DOHH2 (cell line): ENCODE results near the gene PGAP3.

Source experiments
- H3F3A ChIP-seq: fragments of 200-600 bp; sonication (generic), shearing (Covaris generic); 2 replicates; pipeline ENCODE4 v1.6.0; 2016; ENCODE audit warnings: antibody characterized with exemption, mild to moderate bottlenecking; ENCODE audit not compliant: control insufficient read depth, insufficient read depth
- H3K27ac ChIP-seq: fragments of 200-600 bp; sonication (generic); 2 replicates; pipeline ENCODE4 v1.5.1; 2014; ENCODE audit warnings: low read depth, mild to moderate bottlenecking, low read length, moderate library complexity
- H3K27me3 ChIP-seq: fragments of 200-600 bp; sonication (generic); 2 replicates; pipeline ENCODE4 v1.6.1; 2014; ENCODE audit warnings: mild to moderate bottlenecking, low read length, mixed read lengths; ENCODE audit not compliant: control insufficient read depth
- H3K36me3 ChIP-seq: fragments of 200-600 bp; sonication (generic); 2 replicates; pipeline ENCODE4 v1.6.1; 2014; ENCODE audit warnings: mild to moderate bottlenecking, low read length, moderate library complexity, mixed read lengths; ENCODE audit not compliant: control insufficient read depth
- H3K4me1 ChIP-seq: fragments of 200-600 bp; sonication (generic); 2 replicates; pipeline ENCODE4 v1.6.1; 2014; ENCODE audit warnings: mild to moderate bottlenecking, low read length, mixed read lengths; ENCODE audit not compliant: control insufficient read depth
- H3K4me2 ChIP-seq: fragments of 200-600 bp; sonication (generic); 2 replicates; pipeline ENCODE4 v1.6.0; 2014; ENCODE audit warnings: mild to moderate bottlenecking, low read length, moderate library complexity
- H3K4me3 ChIP-seq: fragments of 200-600 bp; sonication (generic); 2 replicates; pipeline ENCODE4 v1.5.1; 2014; ENCODE audit warnings: mild to moderate bottlenecking, low read length, mixed read lengths
- H3K79me2 ChIP-seq: fragments of 200-600 bp; sonication (generic); 2 replicates; pipeline ENCODE4 v1.6.1; 2014; ENCODE audit warnings: mild to moderate bottlenecking, low read length, mixed read lengths; ENCODE audit not compliant: control insufficient read depth
- H3K9me2 ChIP-seq: fragments of 200-600 bp; sonication (generic); replicated peaks from 2 replicates; pipeline ENCODE4 v1.6.1; 2014; ENCODE audit warnings: mild to moderate bottlenecking, low read length, mixed read lengths; ENCODE audit not compliant: control insufficient read depth
- H3K9me3 ChIP-seq: fragments of 200-600 bp; sonication (generic); 2 replicates; pipeline ENCODE4 v1.6.1; 2014; ENCODE audit warnings: antibody characterized with exemption, low read length, mixed read lengths; ENCODE audit not compliant: control insufficient read depth, insufficient read depth
- H4K20me1 ChIP-seq: fragments of 200-600 bp; sonication (generic); 2 replicates; pipeline ENCODE4 v1.6.0; 2014; ENCODE audit warnings: low read depth, mild to moderate bottlenecking, antibody characterized with exemption, low read length, moderate library complexity; ENCODE audit not compliant: control insufficient read depth, insufficient read depth
- CTCF ChIP-seq: fragments of 200-600 bp; sonication (generic); IDR thresholded peaks from one replicate; pipeline ENCODE4 v1.5.1; 2014; ENCODE audit warnings: antibody characterized with exemption, mild to moderate bottlenecking, low read depth, low read length; ENCODE audit not compliant: poor library complexity, severe bottlenecking
- EZH2phosphoT487 ChIP-seq: fragments of 200-600 bp; sonication (generic); IDR thresholded peaks from 2 replicates; pipeline ENCODE4 v1.6.1; 2017; ENCODE audit warnings: borderline replicate concordance, mild to moderate bottlenecking, antibody characterized with exemption, low read length, moderate library complexity, mixed read lengths

Gene PGAP3

DNA sequence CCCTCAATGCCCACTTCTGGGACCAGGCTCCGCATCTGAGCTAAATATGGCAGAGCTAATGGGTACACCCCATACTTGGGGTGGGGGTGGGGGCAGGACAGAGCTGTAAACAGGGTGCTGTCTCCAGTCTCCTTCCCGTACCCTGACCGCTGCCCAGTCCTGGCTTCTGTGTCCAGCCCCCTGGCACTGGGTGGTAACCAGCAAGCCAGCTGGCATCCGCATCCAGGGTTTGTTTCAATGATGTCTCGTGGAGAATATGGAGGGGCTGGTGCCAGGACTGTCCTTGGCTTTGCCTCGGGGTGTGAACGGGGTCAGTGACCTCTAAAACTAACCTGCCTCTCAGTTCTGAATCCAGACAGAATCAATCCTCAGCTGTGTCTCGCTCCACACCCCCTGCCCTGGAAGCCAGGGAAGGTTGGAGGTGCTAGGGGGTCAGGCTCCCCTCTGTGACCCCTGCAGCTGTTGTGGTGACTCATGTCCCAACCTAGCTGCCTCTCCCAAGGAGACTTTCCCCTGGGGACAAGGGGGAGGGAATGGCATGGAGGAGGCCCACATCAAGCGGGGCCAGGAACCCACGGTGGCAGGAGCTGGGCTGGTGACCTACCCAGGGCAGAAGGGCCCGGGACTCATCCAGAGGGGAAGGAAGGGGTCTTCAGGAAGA, 21.1 kb downstream of the PGAP3 start:
- no peaks in the 10 kb centered on the region for H3K79me2 ChIP-seq
- no peaks in the 10 kb centered on the region; the same call in 1 of the 2 replicates for H3F3A ChIP-seq
- H3K27me3 ChIP-seq: peaks cover 28% of the 10 kb centered on the region
- H3K4me2 ChIP-seq: no peak overlapping the region
- H3K4me1 ChIP-seq: peaks cover 13% of the 10 kb centered on the region
- H3K9me2 ChIP-seq: no peaks in the 10 kb centered on the region
- H3K4me3 ChIP-seq: no peak overlapping the region
- TF ChIP-seq CTCF: no peak
- TF ChIP-seq EZH2phosphoT487: no peak
- H3K27ac ChIP-seq: no peak overlapping the region
- H3K36me3 ChIP-seq: peaks cover 6% of the 10 kb centered on the region
- H3K9me3 ChIP-seq: no peaks in the 10 kb centered on the region
- H4K20me1 ChIP-seq: no peaks in the 10 kb centered on the region

DNA sequence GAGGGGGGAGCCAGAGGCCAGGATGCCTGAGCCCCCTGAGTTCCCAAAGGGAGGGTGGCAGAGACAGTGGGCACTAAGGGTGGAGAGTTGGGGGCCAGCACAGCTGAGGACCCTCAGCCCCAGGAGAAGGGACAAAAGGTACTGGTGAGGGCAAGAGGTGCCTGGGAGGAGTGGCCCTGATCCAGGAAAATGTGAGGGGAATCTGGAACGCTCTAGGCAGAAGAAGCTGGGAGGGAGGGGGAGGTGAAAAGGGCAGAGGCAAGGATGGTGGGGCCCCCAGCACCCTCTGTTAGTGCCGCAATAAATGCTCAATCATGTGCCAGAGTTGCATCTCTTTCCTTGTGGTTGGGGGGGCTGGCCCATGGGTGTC, 21.6 kb downstream of the PGAP3 start:
- no peak overlapping the region for H3K4me2 ChIP-seq
- no peaks in the 10 kb centered on the region for H3K9me2 ChIP-seq
- H3K79me2 ChIP-seq: no peaks in the 10 kb centered on the region
- H3K4me3 ChIP-seq: no peak overlapping the region
- peaks cover 13% of the 10 kb centered on the region for H3K4me1 ChIP-seq
- H4K20me1 ChIP-seq: no peaks in the 10 kb centered on the region
- peaks cover 28% of the 10 kb centered on the region for H3K27me3 ChIP-seq
- H3F3A ChIP-seq: no peaks in the 10 kb centered on the region; the same call in 1 of the 2 replicates
- H3K27ac ChIP-seq: no peak overlapping the region
- TF ChIP-seq EZH2phosphoT487: no peak
- TF ChIP-seq CTCF: no peak
- peaks cover 11% of the 10 kb centered on the region for H3K36me3 ChIP-seq
- no peaks in the 10 kb centered on the region for H3K9me3 ChIP-seq

GRCh38 chr17:39665642-39666224, 22.1 kb downstream of the PGAP3 start:
- Histone ChIP-seq H3K36me3 (peaks cover 16% of the 10 kb centered on the region), H3K4me1 (peaks cover 13% of the 10 kb centered on the region), H3K27me3 (peaks cover 28% of the 10 kb centered on the region), H4K20me1 (no peaks in the 10 kb centered on the region), H3F3A (no peaks in the 10 kb centered on the region; the same call in 1 of the 2 replicates), H3K4me2 (no peak overlapping the region), H3K79me2 (no peaks in the 10 kb centered on the region), H3K9me3 (no peaks in the 10 kb centered on the region), H3K4me3 (no peak overlapping the region), H3K9me2 (no peaks in the 10 kb centered on the region), H3K27ac (no peak overlapping the region)
- TF ChIP-seq CTCF (no peak), EZH2phosphoT487 (no peak)
